ENCODE measurements around the gene FBXO42. TPM values are rescaled to one million over a fixed set of nuclear protein-coding genes. Genes with fewer than 3 reads are reported as not detected.

FBXO42 gene
- total RNA-seq, 3 donors from 2014 or later, result 20.3 to 28.5 (median 26.7) TPM

- intact Hi-C loops (cut with DNase I; ENCODE audit: low total_unique reads), result no loop called here
- Histone ChIP-seq H3K27ac (no peak overlapping the region), H3K9me3 (no peaks in the 10 kb centered on the region), H3K27me3 (no peaks in the 10 kb centered on the region), H3K4me1 (no peaks in the 10 kb centered on the region), H3K4me3 (no peak overlapping the region), H3K36me3 (no peaks in the 10 kb centered on the region)
- TF ChIP-seq POLR2A (IDR thresholded peaks at IDR 0.05), result no peak
- TF ChIP-seq CTCF (IDR thresholded peaks at IDR 0.05), result no peak
- no peak for TF ChIP-seq POLR2AphosphoS5 (IDR thresholded peaks at IDR 0.05)
- no peak for DNase-seq (ENCODE audit: low spot score in 2 of 2)
These were observed 17.5 kb downstream of the FBXO42 start for GRCh38 chr1:16334655-16335340.

GRCh38 chr1:16326833-16327404, 25.4 kb downstream of the FBXO42 start:
- Histone ChIP-seq H3K27me3 (no peaks in the 10 kb centered on the region), H3K4me1 (no peaks in the 10 kb centered on the region), H3K36me3 (no peaks in the 10 kb centered on the region), H3K27ac (no peak overlapping the region), H3K4me3 (no peak overlapping the region), H3K9me3 (no peaks in the 10 kb centered on the region)
- intact Hi-C loops (cut with DNase I; ENCODE audit: low total_unique reads), result no loop called here
- DNase-seq (ENCODE audit: low spot score in 2 of 2), result no peak
- TF ChIP-seq CTCF (IDR thresholded peaks at IDR 0.05) (no peak), POLR2AphosphoS5 (IDR thresholded peaks at IDR 0.05) (no peak), POLR2A (IDR thresholded peaks at IDR 0.05) (no peak)

- Histone ChIP-seq H3K9me3 (no peaks in the 10 kb centered on the region), H3K4me3 (no peak overlapping the region), H3K27ac (no peak overlapping the region), H3K4me1 (no peaks in the 10 kb centered on the region), H3K27me3 (no peaks in the 10 kb centered on the region), H3K36me3 (no peaks in the 10 kb centered on the region)
- DNase-seq (ENCODE audit: low spot score in 2 of 2), result no peak
- TF ChIP-seq POLR2A (IDR thresholded peaks at IDR 0.05), result no peak
- TF ChIP-seq CTCF (IDR thresholded peaks at IDR 0.05), result no peak
- no peak for TF ChIP-seq POLR2AphosphoS5 (IDR thresholded peaks at IDR 0.05)
- intact Hi-C loops (cut with DNase I; ENCODE audit: low total_unique reads), result no loop called here
These were observed 27.8 kb downstream of the FBXO42 start for GRCh38 chr1:16324456-16324890.

GRCh38 chr1:16321176-16321867, 31.0 kb downstream of the FBXO42 start:
- no peak for TF ChIP-seq POLR2A (IDR thresholded peaks at IDR 0.05)
- no peak for TF ChIP-seq POLR2AphosphoS5 (IDR thresholded peaks at IDR 0.05)
- TF ChIP-seq CTCF (IDR thresholded peaks at IDR 0.05), result no peak
- no peak overlapping the region for H3K4me3 ChIP-seq
- H3K4me1 ChIP-seq, result no peaks in the 10 kb centered on the region
- no peak for DNase-seq (ENCODE audit: low spot score in 2 of 2)
- intact Hi-C loops (cut with DNase I; ENCODE audit: low total_unique reads), result no loop called here
- H3K27ac ChIP-seq, result no peak overlapping the region
- no peaks in the 10 kb centered on the region for H3K9me3 ChIP-seq
- H3K36me3 ChIP-seq, result no peaks in the 10 kb centered on the region
- no peaks in the 10 kb centered on the region for H3K27me3 ChIP-seq

GRCh38 chr1:16318555-16318954, 33.7 kb downstream of the FBXO42 start:
- intact Hi-C loops (cut with DNase I; ENCODE audit: low total_unique reads), result no loop called here
- Histone ChIP-seq H3K4me3 (no peak overlapping the region), H3K27me3 (no peaks in the 10 kb centered on the region), H3K36me3 (no peaks in the 10 kb centered on the region), H3K9me3 (no peaks in the 10 kb centered on the region), H3K27ac (no peak overlapping the region), H3K4me1 (no peaks in the 10 kb centered on the region)
- DNase-seq (ENCODE audit: low spot score in 2 of 2), result no peak
- TF ChIP-seq POLR2A (IDR thresholded peaks at IDR 0.05) (no peak), POLR2AphosphoS5 (IDR thresholded peaks at IDR 0.05) (no peak), CTCF (IDR thresholded peaks at IDR 0.05) (no peak)

All from breast epithelium (tissue), 4 donors.